Measurements from ENCODE around the gene FADS6.

The FADS6 gene

DNA sequence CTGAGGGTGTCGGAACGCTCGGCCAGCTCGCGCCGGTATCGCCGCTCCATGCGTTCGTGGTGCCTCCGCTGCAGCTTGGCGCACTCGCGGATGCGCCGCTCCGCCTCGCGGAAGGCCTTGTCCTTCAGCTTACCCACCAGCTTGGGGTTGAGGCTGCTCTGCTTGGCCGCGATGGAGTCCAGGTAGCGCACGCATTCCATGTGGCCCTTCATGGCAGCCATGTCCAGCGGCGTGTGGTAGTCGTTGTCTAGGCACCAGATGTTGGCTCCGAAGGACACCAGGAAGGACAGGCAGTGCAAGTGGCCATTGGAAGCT is 26.8 kb upstream of the FADS6 start:
- Histone ChIP-seq H3K9ac (ENCODE audit: low read length) (no peak overlapping the region), H3K4me2 (ENCODE audit: low read length) (no peak overlapping the region), H3K27me3 (ENCODE audit: low read depth, low read length) (no peaks in the 10 kb centered on the region), H3K9me3 (ENCODE audit: insufficient read depth, low read length) (no peaks in the 10 kb centered on the region), H3K4me1 (ENCODE audit: low read length) (no peaks in the 10 kb centered on the region), H2AFZ (ENCODE audit: low read depth, low read length) (no peak overlapping the region), H3K4me3 (ENCODE audit: low read length) (no peak overlapping the region), H3K79me2 (ENCODE audit: low read length) (no peaks in the 10 kb centered on the region), H4K20me1 (ENCODE audit: insufficient read depth, low read length) (no peaks in the 10 kb centered on the region), H3K27ac (ENCODE audit: low read length) (no peak overlapping the region), H3K36me3 (replicated peaks; ENCODE audit: low read depth, low read length) (no peaks in the 10 kb centered on the region)
- TF ChIP-seq EZH2phosphoT487 (IDR thresholded peaks at IDR 0.05; ENCODE audit: low read depth) = no peak
- TF ChIP-seq, protein P1, sequence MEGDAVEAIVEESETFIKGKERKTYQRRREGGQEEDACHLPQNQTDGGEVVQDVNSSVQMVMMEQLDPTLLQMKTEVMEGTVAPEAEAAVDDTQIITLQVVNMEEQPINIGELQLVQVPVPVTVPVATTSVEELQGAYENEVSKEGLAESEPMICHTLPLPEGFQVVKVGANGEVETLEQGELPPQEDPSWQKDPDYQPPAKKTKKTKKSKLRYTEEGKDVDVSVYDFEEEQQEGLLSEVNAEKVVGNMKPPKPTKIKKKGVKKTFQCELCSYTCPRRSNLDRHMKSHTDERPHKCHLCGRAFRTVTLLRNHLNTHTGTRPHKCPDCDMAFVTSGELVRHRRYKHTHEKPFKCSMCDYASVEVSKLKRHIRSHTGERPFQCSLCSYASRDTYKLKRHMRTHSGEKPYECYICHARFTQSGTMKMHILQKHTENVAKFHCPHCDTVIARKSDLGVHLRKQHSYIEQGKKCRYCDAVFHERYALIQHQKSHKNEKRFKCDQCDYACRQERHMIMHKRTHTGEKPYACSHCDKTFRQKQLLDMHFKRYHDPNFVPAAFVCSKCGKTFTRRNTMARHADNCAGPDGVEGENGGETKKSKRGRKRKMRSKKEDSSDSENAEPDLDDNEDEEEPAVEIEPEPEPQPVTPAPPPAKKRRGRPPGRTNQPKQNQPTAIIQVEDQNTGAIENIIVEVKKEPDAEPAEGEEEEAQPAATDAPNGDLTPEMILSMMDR (IDR thresholded peaks at IDR 0.05; ENCODE audit: low read depth, low read length) = no peak

DNA sequence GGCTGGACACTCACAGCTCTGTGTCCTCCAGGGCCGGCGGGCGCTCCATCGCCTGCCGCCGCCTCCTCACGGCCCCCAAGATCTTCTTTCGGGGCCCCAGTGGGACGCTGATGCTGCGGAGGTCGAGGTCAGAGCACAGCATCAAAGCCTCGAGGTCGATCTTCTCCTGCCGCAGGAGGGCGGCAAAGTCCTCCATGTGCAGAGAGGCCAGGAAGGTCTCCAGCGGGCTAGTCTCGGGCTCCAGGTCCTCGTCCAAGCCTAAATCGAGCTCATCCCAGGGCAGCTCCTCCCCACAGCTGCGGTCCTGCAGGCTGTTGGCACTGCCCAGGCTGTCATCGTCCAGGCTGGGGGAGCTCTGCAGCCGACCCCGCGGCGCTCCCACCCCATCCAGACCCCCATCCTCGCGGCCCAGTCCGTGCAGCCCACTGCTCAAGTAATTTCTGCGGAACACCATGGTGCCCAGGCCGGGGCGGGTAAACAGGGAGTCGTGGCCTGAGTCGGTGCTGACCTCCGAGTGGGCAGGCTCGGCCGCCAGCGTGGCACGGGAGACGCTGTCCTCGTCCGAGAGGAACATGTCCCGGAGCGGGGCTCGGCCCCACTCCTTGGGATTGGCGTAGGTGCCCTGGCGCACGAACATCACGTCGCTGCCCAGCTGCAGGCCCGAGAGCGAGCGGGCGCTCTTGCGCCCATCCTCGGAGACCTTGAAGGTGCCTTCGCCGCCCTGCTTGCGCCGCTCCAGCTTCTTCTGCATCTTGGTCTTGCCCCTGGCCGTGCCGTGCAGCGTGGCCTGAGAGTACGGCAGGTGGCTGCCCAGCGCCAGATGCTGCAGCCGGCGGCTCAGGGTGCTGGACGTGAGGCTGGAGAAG is 26.2 kb upstream of the FADS6 start:
- no peaks in the 10 kb centered on the region for H3K79me2 ChIP-seq (ENCODE audit: low read length)
- no peak overlapping the region for H3K9ac ChIP-seq (ENCODE audit: low read length)
- H3K4me3 ChIP-seq (ENCODE audit: low read length) = no peak overlapping the region
- H3K27ac ChIP-seq (ENCODE audit: low read length) = no peak overlapping the region
- no peak overlapping the region for H2AFZ ChIP-seq (ENCODE audit: low read depth, low read length)
- no peak for TF ChIP-seq EZH2phosphoT487 (IDR thresholded peaks at IDR 0.05; ENCODE audit: low read depth)
- TF ChIP-seq, protein P1 (IDR thresholded peaks at IDR 0.05; ENCODE audit: low read depth, low read length) = no peak
- no peaks in the 10 kb centered on the region for H4K20me1 ChIP-seq (ENCODE audit: insufficient read depth, low read length)
- H3K9me3 ChIP-seq (ENCODE audit: insufficient read depth, low read length) = no peaks in the 10 kb centered on the region
- H3K4me1 ChIP-seq (ENCODE audit: low read length) = no peaks in the 10 kb centered on the region
- H3K4me2 ChIP-seq (ENCODE audit: low read length) = no peak overlapping the region
- no peaks in the 10 kb centered on the region for H3K36me3 ChIP-seq (replicated peaks; ENCODE audit: low read depth, low read length)
- no peaks in the 10 kb centered on the region for H3K27me3 ChIP-seq (ENCODE audit: low read depth, low read length)

DNA sequence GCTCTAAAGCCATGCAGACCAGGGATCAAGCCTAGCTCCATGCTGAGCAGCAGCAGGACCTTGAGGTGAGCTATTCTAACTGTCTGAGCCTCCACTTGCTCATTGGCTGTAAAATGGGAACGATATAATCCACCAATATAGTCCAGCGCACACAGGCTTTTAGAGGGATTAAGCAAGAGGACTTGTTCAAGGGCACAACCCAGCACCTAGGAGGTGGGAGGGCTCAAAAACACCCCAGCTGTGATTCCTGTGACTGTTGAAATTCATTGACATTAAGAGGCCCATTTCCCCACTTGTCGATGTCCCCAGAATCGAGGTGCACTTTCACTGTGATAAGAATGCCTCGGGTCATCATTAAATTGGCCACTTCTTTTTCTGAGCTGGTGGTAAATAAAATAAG is 25.5 kb upstream of the FADS6 start:
- Histone ChIP-seq H3K36me3 (replicated peaks; ENCODE audit: low read depth, low read length) (no peaks in the 10 kb centered on the region), H3K27me3 (ENCODE audit: low read depth, low read length) (no peaks in the 10 kb centered on the region), H3K4me3 (ENCODE audit: low read length) (no peak overlapping the region), H2AFZ (ENCODE audit: low read depth, low read length) (no peak overlapping the region), H3K9ac (ENCODE audit: low read length) (no peak overlapping the region), H3K4me1 (ENCODE audit: low read length) (no peaks in the 10 kb centered on the region), H3K9me3 (ENCODE audit: insufficient read depth, low read length) (no peaks in the 10 kb centered on the region), H3K27ac (ENCODE audit: low read length) (no peak overlapping the region), H4K20me1 (ENCODE audit: insufficient read depth, low read length) (no peaks in the 10 kb centered on the region), H3K4me2 (ENCODE audit: low read length) (no peak overlapping the region), H3K79me2 (ENCODE audit: low read length) (no peaks in the 10 kb centered on the region)
- TF ChIP-seq, protein P1 (IDR thresholded peaks at IDR 0.05; ENCODE audit: low read depth, low read length) = no peak
- no peak for TF ChIP-seq EZH2phosphoT487 (IDR thresholded peaks at IDR 0.05; ENCODE audit: low read depth)

DNA sequence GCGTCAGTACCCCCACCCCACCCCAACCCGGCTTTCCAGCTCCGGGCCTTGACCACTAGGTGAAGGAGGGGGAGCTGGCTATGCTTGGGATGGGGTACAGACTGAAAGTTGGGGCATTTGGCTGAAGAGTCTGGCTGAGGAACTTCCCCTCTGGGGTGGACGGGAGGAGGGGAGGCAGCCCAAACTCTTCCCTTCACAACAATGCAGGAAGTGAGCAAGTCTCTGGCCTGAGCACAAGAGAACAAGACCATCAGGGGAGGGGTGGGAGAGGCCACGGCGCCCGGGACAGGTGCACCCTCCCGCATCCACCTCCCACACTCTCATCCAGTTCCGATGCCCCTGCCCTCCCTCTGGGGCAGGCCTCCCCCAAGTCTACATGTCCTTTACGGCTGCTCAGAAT is 24.0 kb upstream of the FADS6 start:
- Histone ChIP-seq H3K4me2 (ENCODE audit: low read length) (no peak overlapping the region), H2AFZ (ENCODE audit: low read depth, low read length) (no peak overlapping the region)
- TF ChIP-seq, protein P1 (IDR thresholded peaks at IDR 0.05; ENCODE audit: low read depth, low read length) = no peak
- no peak for TF ChIP-seq EZH2phosphoT487 (IDR thresholded peaks at IDR 0.05; ENCODE audit: low read depth)

More for the DNA sequence above, 24.0 kb upstream of the FADS6 start:
- Histone ChIP-seq H4K20me1 (ENCODE audit: insufficient read depth, low read length) (no peaks in the 10 kb centered on the region), H3K9ac (ENCODE audit: low read length) (no peak overlapping the region), H3K9me3 (ENCODE audit: insufficient read depth, low read length) (no peaks in the 10 kb centered on the region), H3K4me1 (ENCODE audit: low read length) (no peaks in the 10 kb centered on the region), H3K27ac (ENCODE audit: low read length) (no peak overlapping the region), H3K79me2 (ENCODE audit: low read length) (no peaks in the 10 kb centered on the region), H3K36me3 (replicated peaks; ENCODE audit: low read depth, low read length) (no peaks in the 10 kb centered on the region), H3K27me3 (ENCODE audit: low read depth, low read length) (no peaks in the 10 kb centered on the region), H3K4me3 (ENCODE audit: low read length) (no peak overlapping the region)
